Uterus (tissue), 4 donors: ENCODE results near the gene TRIM75. TPM values are rescaled to one million over a fixed set of nuclear protein-coding genes. Genes with fewer than 3 reads are reported as not detected.

Experiments used
- DNase-seq, 2 donors: peaks; one replicate each; pipeline ENCODE4 v3.0.0-alpha.2; 2019 to 2020
- H3K27ac ChIP-seq, 2 donors: fragments of 200-600 bp; sonication (generic); 1 replicate in 1 of 2; 2 replicates in 1 of 2; pipeline ENCODE4 v1.5.1; 2016 to 2018
- H3K27me3 ChIP-seq, 2 donors: fragments of 200-600 bp; sonication (generic); one replicate each; pipeline ENCODE4 v1.5.1; 2018 to 2019; ENCODE audit warnings: control low read depth in 1 of 2
- H3K36me3 ChIP-seq, 2 donors: fragments of 200-600 bp; sonication (generic); one replicate each; pipeline ENCODE4 v1.5.1; 2019; ENCODE audit warnings: control low read depth in 1 of 2
- H3K4me1 ChIP-seq, 2 donors: fragments of 200-600 bp; sonication (generic); one replicate each; pipeline ENCODE4 v1.5.1; 2018 to 2019; ENCODE audit warnings: control low read depth in 1 of 2
- H3K4me3 ChIP-seq, 2 donors: fragments of 200-600 bp; sonication (generic); 1 replicate in 1 of 2; 2 replicates in 1 of 2; pipeline ENCODE4 v1.5.1; 2018 to 2019; ENCODE audit warnings: mild to moderate bottlenecking in 1 of 2
- H3K9me3 ChIP-seq, 2 donors: fragments of 200-600 bp; sonication (generic); one replicate each; pipeline ENCODE4 v1.5.1; 2019; ENCODE audit warnings: control low read depth in 1 of 2
- POLR2A ChIP-seq, 2 donors: fragments of 450-650 bp; IDR thresholded peaks; one replicate each; pipeline ENCODE4 v1.6.1; 2016; ENCODE audit warnings: antibody characterized with exemption in 2 of 2, mild to moderate bottlenecking in 1 of 2, moderate library complexity in 1 of 2
- intact Hi-C: fragments of 100-400 bp; cut with DNase I; formaldehyde crosslinking; loops from one replicate; pipeline ENCODE4 v1.15.1; 2023; ENCODE audit warnings: low total_unique reads
- small RNA-seq: library from RNA; depleted of rRNA; stranded (forward); fragments of <200 nt; gene quantifications from one replicate; pipeline ENCODE3, GENCODE V24; 2016
- total RNA-seq, 4 donors: library from RNA; depleted of rRNA in 3 of 4; stranded (reverse); fragments of >200 nt in 3 of 4; gene quantifications; one replicate each; pipeline versions ENCODE4 v1.1.0 to v1.2.4, GENCODE V29; 2014 to 2023
- TF ChIP-seq, protein P1 (sequence below), 4 experiments: fragments of 200-600 bp in 2 of 4; fragments of 450-650 bp in 2 of 4; sonication (generic) in 2 of 4; IDR thresholded peaks; one replicate each; pipeline ENCODE4 v1.5.1; 2016 to 2019; ENCODE audit warnings: antibody characterized with exemption in 4 of 4, mild to moderate bottlenecking in 2 of 4, moderate library complexity in 1 of 4
- donor health status: DM: yes; HTN: yes; CAD: no.

The TRIM75 gene
- total RNA-seq, 4 donors from 2014 or later: not detected

DNA sequence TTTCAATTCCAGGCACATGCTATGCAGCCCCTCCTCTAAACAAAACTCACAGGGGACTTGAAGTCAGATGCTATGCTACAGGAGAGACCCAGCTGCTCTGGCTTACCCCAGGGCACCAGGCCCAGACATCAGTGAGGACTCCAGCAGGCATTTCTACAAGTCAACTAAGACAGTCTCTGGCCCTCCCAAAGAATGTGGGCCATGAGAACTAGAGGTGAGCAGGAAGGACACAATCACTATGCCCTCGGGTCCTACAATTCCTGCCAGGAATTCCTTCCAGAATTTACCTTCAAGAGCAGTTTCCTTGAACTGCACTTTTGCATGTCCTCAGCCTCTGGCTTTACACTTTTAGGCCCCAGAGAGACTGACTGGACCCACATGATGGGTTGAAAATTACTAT is 41.6 kb downstream of the TRIM75 start:
- intact Hi-C loops: no loop called here
- Histone ChIP-seq H3K27me3 (no peaks in the 10 kb centered on the region), H3K36me3 (no peaks in the 10 kb centered on the region), H3K9me3 (no peaks in the 10 kb centered on the region), H3K4me1 (no peaks in the 10 kb centered on the region), H3K27ac (no peak overlapping the region), H3K4me3 (no peak overlapping the region)
- DNase-seq: no peak
- TF ChIP-seq, protein P1, sequence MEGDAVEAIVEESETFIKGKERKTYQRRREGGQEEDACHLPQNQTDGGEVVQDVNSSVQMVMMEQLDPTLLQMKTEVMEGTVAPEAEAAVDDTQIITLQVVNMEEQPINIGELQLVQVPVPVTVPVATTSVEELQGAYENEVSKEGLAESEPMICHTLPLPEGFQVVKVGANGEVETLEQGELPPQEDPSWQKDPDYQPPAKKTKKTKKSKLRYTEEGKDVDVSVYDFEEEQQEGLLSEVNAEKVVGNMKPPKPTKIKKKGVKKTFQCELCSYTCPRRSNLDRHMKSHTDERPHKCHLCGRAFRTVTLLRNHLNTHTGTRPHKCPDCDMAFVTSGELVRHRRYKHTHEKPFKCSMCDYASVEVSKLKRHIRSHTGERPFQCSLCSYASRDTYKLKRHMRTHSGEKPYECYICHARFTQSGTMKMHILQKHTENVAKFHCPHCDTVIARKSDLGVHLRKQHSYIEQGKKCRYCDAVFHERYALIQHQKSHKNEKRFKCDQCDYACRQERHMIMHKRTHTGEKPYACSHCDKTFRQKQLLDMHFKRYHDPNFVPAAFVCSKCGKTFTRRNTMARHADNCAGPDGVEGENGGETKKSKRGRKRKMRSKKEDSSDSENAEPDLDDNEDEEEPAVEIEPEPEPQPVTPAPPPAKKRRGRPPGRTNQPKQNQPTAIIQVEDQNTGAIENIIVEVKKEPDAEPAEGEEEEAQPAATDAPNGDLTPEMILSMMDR (IDR thresholded peaks at IDR 0.05): no peak
- TF ChIP-seq POLR2A (IDR thresholded peaks at IDR 0.05): no peak

DNA sequence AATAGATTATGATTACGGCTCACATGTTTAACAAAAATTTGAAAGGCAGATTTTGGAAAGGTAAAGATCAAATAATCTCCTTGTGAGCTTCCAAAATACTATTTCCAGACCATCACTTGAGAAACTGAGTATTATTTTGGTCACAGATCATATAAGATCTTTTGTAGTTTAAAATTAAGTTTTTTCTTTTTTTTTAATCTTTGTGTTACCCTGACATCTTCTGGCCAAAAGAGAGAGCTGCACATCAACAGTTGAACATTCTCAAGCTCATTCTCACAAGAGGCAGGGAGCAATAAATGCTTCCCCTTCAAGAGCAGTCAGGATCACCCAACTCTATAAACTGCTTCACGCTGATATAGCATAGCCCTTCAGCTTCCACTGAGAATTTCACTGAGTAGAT is 43.1 kb downstream of the TRIM75 start:
- intact Hi-C loops: no loop called here
- no peak for DNase-seq
- H3K4me1 ChIP-seq: no peaks in the 10 kb centered on the region
- no peaks in the 10 kb centered on the region for H3K9me3 ChIP-seq
- H3K27me3 ChIP-seq: no peaks in the 10 kb centered on the region
- no peak overlapping the region for H3K27ac ChIP-seq
- H3K36me3 ChIP-seq: no peaks in the 10 kb centered on the region
- no peak overlapping the region for H3K4me3 ChIP-seq
- TF ChIP-seq POLR2A (IDR thresholded peaks at IDR 0.05): no peak
- TF ChIP-seq, protein P1 (IDR thresholded peaks at IDR 0.05): peak; percentile 20 to 22 (median 22)

DNA sequence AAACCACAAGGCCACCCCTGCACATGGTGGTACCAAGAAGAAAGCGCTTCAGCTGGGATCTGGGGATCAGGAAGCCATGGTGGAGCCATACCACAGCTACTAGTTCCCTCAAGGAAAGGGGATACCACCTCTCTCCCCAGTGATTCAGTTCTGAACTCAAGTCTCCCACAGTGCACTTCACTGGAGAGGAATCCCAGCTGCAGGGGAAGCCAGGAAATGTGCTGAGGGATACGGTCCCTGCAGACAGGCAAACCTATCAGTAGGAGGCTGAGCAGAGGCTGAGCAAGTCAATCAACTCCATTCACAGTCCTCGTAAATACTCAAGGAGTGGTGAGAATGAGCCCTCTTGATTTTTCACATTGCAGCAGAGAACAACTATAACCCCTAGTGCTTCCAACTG is 48.0 kb downstream of the TRIM75 start:
- H3K27ac ChIP-seq: no peak overlapping the region
- no peak for DNase-seq
- intact Hi-C loops: no loop called here
- H3K27me3 ChIP-seq: no peaks in the 10 kb centered on the region
- no peaks in the 10 kb centered on the region for H3K4me1 ChIP-seq
- H3K36me3 ChIP-seq: no peaks in the 10 kb centered on the region
- TF ChIP-seq POLR2A (IDR thresholded peaks at IDR 0.05): no peak
- TF ChIP-seq, protein P1 (IDR thresholded peaks at IDR 0.05): no peak
- H3K4me3 ChIP-seq: no peak overlapping the region
- no peaks in the 10 kb centered on the region for H3K9me3 ChIP-seq

DNA sequence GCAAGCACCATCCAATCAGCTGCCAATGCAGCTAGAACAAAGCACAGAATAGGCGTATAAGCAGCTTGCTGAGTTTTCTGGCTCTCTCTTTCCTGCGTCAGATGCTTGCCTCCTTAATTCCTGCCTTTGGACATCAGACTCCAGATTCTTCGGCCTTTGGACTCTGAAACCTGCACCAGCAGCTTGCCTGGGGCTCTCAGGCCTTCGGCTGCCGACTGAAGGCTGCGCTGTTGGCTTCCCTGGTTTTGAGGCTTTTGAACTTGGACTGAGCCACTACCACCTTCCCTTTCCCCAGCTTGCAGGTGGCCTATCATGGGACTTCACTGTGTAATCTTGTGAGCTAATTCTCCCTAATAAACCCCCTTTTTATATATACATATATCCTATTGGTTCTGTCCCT is 52.9 kb downstream of the TRIM75 start:
- TF ChIP-seq POLR2A (IDR thresholded peaks at IDR 0.05): no peak
- TF ChIP-seq, protein P1 (IDR thresholded peaks at IDR 0.05): no peak
- DNase-seq: no peak
- intact Hi-C loops: no loop called here
- no peaks in the 10 kb centered on the region for H3K27me3 ChIP-seq
- no peak overlapping the region for H3K4me3 ChIP-seq
- no peaks in the 10 kb centered on the region for H3K9me3 ChIP-seq
- no peaks in the 10 kb centered on the region for H3K4me1 ChIP-seq
- no peak overlapping the region for H3K27ac ChIP-seq
- H3K36me3 ChIP-seq: no peaks in the 10 kb centered on the region

Small RNA genes within 50 kb of the gene (small RNA-seq; reads per million reads assigned to genes)
- gene AC106872.12: not detected

Other genes starting within 250 kb of the TRIM75 start
- gene APELA, start 176.7 kb upstream of the TRIM75 start, total RNA-seq: 1 to 10 TPM in 1 of 4 donors, not detected in 3; 1.4 TPM
- 1 to 10 TPM in 1 of 4 donors, under 1 TPM in 1, not detected in 2; 0.27 to 4.1 TPM for gene TRIM61, start 76.2 kb upstream of the TRIM75 start, total RNA-seq
- gene TRIM60, start 21.9 kb upstream of the TRIM75 start, total RNA-seq: not detected
- 10 to 100 TPM in 2 of 4 donors, 1 to 10 TPM in 2; 2.0 to 25.4 (median 9.3) TPM for gene TMEM192, start 59.0 kb downstream of the TRIM75 start, total RNA-seq
- 10 to 100 TPM in 3 of 4 donors, 1 to 10 TPM in 1; 6.1 to 68.2 (median 26.2) TPM for gene KLHL2, start 153.7 kb downstream of the TRIM75 start, total RNA-seq